ENCODE measurements around the gene IRAG1. TPM values are rescaled to one million over a fixed set of nuclear protein-coding genes. Genes with fewer than 3 reads are reported as not detected.

Gene IRAG1
- total RNA-seq, 1 donor from 2014 or later: 0.26 TPM

DNA sequence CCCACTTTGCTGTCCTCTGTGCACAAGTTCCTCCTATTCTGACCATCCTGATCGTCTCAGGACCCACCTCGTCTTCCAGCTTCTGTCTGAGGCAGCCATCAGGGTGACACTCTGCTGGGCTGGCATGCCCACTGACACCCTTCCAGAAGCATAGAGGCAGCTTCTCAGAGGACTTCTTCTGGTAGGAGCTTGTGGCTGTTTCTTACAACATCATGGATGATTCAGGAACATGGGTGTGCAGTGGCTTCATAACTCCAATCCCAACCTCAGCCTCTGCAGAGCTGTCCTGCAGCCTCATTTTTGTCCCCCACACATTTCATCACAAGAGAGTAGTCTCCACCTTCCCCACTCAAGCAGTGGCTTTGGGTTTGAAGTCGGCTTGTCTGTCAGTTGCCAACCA lies 36.6 kb upstream of the IRAG1 start:
- no peak for FAIRE-seq
- no peak overlapping the region for H3K4me3 ChIP-seq (ENCODE audit: low read depth, low read length)
- H3K36me3 ChIP-seq (ENCODE audit: control insufficient read depth, insufficient read depth, low read length): no peaks in the 10 kb centered on the region
- no peak for DNase-seq (ENCODE audit: low read depth)
- peaks cover 4% of the 10 kb centered on the region for H3K27me3 ChIP-seq (ENCODE audit: control insufficient read depth, insufficient read depth, low read length)
- TF ChIP-seq, protein P1, sequence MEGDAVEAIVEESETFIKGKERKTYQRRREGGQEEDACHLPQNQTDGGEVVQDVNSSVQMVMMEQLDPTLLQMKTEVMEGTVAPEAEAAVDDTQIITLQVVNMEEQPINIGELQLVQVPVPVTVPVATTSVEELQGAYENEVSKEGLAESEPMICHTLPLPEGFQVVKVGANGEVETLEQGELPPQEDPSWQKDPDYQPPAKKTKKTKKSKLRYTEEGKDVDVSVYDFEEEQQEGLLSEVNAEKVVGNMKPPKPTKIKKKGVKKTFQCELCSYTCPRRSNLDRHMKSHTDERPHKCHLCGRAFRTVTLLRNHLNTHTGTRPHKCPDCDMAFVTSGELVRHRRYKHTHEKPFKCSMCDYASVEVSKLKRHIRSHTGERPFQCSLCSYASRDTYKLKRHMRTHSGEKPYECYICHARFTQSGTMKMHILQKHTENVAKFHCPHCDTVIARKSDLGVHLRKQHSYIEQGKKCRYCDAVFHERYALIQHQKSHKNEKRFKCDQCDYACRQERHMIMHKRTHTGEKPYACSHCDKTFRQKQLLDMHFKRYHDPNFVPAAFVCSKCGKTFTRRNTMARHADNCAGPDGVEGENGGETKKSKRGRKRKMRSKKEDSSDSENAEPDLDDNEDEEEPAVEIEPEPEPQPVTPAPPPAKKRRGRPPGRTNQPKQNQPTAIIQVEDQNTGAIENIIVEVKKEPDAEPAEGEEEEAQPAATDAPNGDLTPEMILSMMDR (IDR thresholded peaks at IDR 0.05; ENCODE audit: insufficient read depth, low read length, severe bottlenecking): no peak

DNA sequence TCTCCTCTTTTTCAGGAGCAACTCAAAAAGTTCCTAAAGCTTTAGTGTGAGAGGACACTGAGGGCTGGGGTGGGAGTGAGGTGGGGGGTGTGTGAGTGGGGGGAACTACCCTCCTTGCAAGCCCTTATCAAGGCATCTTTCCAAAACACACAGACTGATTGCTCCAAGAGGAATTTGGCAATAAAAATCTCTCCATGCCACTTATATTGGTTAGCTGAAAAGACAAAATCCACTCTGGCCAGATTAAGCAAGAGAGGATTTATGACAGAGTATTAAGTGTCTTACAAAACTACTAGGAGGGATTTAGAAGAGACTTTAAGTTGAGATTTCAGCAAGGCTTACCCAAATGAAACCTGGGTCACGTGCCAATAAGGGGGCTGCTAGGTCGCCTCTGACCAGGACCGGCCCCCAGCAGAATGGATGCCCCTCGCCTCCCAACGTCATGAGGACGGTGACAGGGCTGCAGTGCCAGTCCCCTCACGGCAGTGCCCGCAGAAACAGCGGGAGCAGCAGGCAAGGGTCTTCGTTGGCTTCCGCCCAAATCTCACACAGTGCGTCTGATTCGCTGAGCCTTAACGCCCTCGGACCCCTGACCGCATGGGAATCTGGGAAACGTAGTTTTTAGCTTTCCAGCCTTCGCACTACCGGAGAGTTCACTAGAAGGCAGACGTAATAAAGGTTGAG lies 35.4 kb upstream of the IRAG1 start:
- TF ChIP-seq, protein P1 (IDR thresholded peaks at IDR 0.05; ENCODE audit: insufficient read depth, low read length, severe bottlenecking): no peak
- FAIRE-seq: no peak
- no peaks in the 10 kb centered on the region for H3K36me3 ChIP-seq (ENCODE audit: control insufficient read depth, insufficient read depth, low read length)
- peaks cover 4% of the 10 kb centered on the region for H3K27me3 ChIP-seq (ENCODE audit: control insufficient read depth, insufficient read depth, low read length)
- no peak overlapping the region for H3K4me3 ChIP-seq (ENCODE audit: low read depth, low read length)
- no peak for DNase-seq (ENCODE audit: low read depth)

DNA sequence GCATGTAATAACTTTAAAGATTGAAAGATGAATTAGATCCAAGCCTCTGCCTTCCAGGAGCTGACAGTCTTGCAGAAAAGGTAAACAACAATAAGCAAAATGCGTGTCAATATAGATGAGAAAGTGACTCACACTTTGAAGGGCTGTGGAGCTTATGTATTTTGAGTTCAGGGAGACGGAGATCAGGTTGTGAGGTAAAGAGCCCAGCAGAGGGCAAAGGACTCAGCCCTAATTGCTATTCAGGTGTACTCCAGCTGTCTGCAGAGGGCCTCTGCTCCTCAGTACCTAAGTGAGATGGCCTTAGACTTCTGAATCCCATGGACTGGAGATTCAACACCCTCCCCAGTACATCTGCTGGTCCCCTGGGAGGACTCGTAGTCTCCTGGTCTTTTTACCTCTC lies 34.6 kb upstream of the IRAG1 start:
- H3K4me3 ChIP-seq (ENCODE audit: low read depth, low read length): no peak overlapping the region
- TF ChIP-seq, protein P1 (IDR thresholded peaks at IDR 0.05; ENCODE audit: insufficient read depth, low read length, severe bottlenecking): no peak
- H3K36me3 ChIP-seq (ENCODE audit: control insufficient read depth, insufficient read depth, low read length): no peaks in the 10 kb centered on the region
- FAIRE-seq: no peak
- H3K27me3 ChIP-seq (ENCODE audit: control insufficient read depth, insufficient read depth, low read length): peaks cover 4% of the 10 kb centered on the region
- no peak for DNase-seq (ENCODE audit: low read depth)

DNA sequence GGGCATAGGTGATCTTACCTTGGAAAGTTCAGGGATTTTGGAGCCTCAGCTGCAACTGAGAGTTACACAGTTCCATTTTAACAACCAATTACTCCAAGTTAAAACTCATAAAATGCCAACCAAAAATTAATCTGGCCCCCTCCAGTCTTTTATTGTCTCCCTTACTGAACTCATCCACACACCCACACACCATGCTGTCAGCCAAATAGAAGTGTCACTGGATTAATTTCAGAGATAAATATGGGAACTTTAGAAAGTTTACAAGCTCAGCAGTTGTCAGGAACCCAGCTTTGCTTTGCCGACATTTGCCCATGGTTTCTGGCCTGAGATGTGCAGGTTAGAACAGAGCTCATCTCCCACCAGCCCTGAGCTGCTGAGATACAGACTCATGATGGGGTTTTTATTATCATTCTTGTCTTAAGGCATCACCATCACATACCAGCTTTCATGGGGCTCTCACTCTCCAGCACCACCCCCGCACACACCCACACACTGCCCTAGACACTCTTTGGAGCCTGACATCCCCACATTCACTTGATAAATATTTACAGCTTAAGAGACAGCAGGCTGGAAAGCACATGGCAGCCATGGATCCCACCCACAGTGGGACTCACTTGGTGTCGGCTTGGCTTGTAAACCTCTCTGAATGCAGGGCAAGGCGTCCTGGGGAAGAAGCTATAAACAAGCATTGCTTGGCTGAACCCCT lies 33.7 kb upstream of the IRAG1 start:
- FAIRE-seq (no peak), DNase-seq (ENCODE audit: low read depth) (no peak)
- no peak overlapping the region for H3K4me3 ChIP-seq (ENCODE audit: low read depth, low read length)
- H3K27me3 ChIP-seq (ENCODE audit: control insufficient read depth, insufficient read depth, low read length): peaks cover 4% of the 10 kb centered on the region
- no peaks in the 10 kb centered on the region for H3K36me3 ChIP-seq (ENCODE audit: control insufficient read depth, insufficient read depth, low read length)
- TF ChIP-seq, protein P1 (IDR thresholded peaks at IDR 0.05; ENCODE audit: insufficient read depth, low read length, severe bottlenecking): no peak

DNA sequence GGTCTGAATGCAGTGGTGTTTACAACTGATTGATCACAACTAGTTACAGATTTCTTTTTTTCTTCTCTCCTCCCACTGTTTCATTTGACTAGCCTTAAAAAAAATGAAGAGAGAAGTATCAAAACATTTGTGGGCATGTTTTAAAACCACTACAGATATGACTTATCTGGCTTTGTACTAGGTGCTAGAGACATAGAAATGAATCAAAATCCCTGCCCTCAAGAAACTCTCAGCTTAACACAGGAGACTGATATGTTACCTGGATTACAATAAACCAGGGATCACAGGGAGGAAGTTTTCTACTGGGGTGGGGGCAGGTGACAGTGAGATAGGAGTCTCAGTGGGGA lies 32.3 kb upstream of the IRAG1 start:
- H3K27me3 ChIP-seq (ENCODE audit: control insufficient read depth, insufficient read depth, low read length): peaks cover 4% of the 10 kb centered on the region
- TF ChIP-seq, protein P1 (IDR thresholded peaks at IDR 0.05; ENCODE audit: insufficient read depth, low read length, severe bottlenecking): no peak
- no peak for FAIRE-seq
- DNase-seq (ENCODE audit: low read depth): no peak
- no peaks in the 10 kb centered on the region for H3K36me3 ChIP-seq (ENCODE audit: control insufficient read depth, insufficient read depth, low read length)
- no peak overlapping the region for H3K4me3 ChIP-seq (ENCODE audit: low read depth, low read length)
